Psoas muscle (tissue), 8 donors: ENCODE results near the gene ATP13A1. TPM values are rescaled to one million over a fixed set of nuclear protein-coding genes. Genes with fewer than 3 reads are reported as not detected.

ENCODE experiments used
- ATAC-seq, 4 donors: fragments of 200-7000 bp; cut with Tn5 transposase; one replicate each; pipeline ENCODE4 v1.9.1; 2020; ENCODE audit warnings: moderate library complexity in 3 of 4, mild to moderate bottlenecking in 2 of 4
- DNase-seq, 2 donors: peaks; one replicate each; pipeline ENCODE4 v3.0.0-alpha.2; 2020
- H3K27ac ChIP-seq: fragments of 200-600 bp; one replicate; pipeline ENCODE4 v1.8.0; 2022
- H3K27me3 ChIP-seq, 3 donors: fragments of 200-600 bp in 1 of 3; one replicate each; pipeline versions ENCODE4 v1.6.1 to v1.8.0; 2013 to 2022; ENCODE audit warnings: low read length in 2 of 3, mild to moderate bottlenecking in 2 of 3, moderate library complexity in 1 of 3; ENCODE audit not compliant: insufficient read depth in 3 of 3
- H3K36me3 ChIP-seq, 2 donors: fragments of 200-600 bp in 1 of 2; one replicate each; pipeline versions ENCODE4 v1.6.1 to v1.8.0; 2013 to 2022; ENCODE audit warnings: low read depth in 1 of 2, mild to moderate bottlenecking in 1 of 2, moderate library complexity in 1 of 2; ENCODE audit not compliant: insufficient read depth in 1 of 2
- H3K4me1 ChIP-seq: fragments of 200-600 bp; one replicate; pipeline ENCODE4 v1.8.0; 2022
- H3K4me3 ChIP-seq: fragments of 200-600 bp; one replicate; pipeline ENCODE4 v1.8.0; 2022; ENCODE audit warnings: mild to moderate bottlenecking
- H3K9me3 ChIP-seq: fragments of 200-600 bp; one replicate; pipeline ENCODE4 v1.8.0; 2022
- CTCF ChIP-seq: fragments of 200-600 bp; IDR thresholded peaks from one replicate; pipeline ENCODE4 v1.8.0; 2022; ENCODE audit warnings: antibody characterized with exemption
- WGBS, 3 donors: extraction: QIAGEN DNeasy Blood & Tissue Kit; methylation state at CpG; one replicate each; pipeline versions ENCODE4 v1.1.6 to v1.1.7; 2013; 5-methylcytosine and 5-hydroxymethylcytosine counted together
- intact Hi-C, 2 donors: fragments of 100-400 bp; cut with DNase I; formaldehyde crosslinking; loops; one replicate each; pipeline versions ENCODE4 v1.11.0 to v1.14.2; 2022
- polyA plus RNA-seq, 3 donors: library from polyadenylated mRNA; stranded (reverse); fragments of 200-250 nt; gene quantifications; one replicate each; pipeline ENCODE4 v1.2.3, GENCODE V29; 2013
- total RNA-seq, 4 donors: library from RNA; stranded (reverse); fragmentation: NEBNext Ultra II Directional in 2 of 4; extraction: Animal tissue kit (Norgen Biotek cat#: 25700) in 2 of 4; gene quantifications; one replicate each; pipeline versions ENCODE4 v1.2.1 to v1.2.4, GENCODE V29; 2021 to 2023
- donor health status: healthy with polysubstance abuse.
- donor health status: DM: no; HTN: no; CAD: no; lungs with moderate emphysema.
- donor health status: Bipolar disorder and iron deficiency.
- donor health status: healthy.
- donor health status: DM: yes; HTN: yes; CAD: no.
- donor health status: DM: no; HTN: no; CAD: no.
- donor health status: DM: no; HTN: no; CAD: no.
- donor health status: DM: yes; HTN: yes; CAD: no.

The ATP13A1 gene
- total and polyA plus RNA-seq, 7 donors = 15.4 to 27.5 (median 20.6) TPM

DNA sequence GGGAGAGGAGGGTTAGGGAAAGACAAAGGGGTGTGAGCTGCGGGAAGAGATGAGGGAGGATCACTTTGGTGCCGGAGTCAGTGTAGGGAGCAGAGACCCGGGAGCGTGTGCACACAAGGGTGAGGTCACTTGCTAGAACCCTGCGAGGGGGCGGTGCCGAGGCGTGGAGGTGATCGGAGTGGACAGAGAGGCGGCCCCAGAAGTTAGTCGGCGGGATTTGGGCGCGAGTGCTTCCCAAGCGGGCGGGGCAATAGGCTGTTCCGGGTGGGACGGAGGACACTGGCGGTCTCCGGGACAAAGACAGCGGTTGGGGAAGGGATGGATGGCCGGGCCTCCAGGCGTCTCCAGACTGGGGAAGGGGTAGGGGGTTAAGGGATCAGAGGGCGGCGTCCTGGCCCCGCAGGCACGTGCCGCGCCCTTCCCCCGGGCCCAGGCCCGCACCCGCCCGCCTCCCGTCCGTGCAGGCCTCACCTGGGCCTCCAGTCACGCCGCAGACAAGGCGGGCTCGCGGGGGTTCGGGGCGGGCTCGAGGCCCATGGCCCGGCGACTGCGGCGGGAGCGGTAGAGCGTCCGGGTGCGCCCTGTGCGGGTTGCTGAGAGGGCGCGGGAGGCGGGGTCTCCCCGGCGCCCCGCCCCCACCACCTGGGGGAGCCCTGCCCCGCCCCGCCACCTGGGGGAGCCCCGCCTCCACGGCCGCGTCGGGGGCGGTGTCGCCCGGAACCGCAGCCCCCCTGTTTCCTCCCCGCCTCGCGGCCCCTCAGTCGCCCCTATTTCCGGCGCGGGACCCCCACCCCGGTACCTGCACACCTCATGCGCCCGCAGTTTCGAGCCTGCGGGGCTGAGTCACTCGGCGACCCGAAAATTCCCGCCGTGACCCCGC, 35.6 kb downstream of the ATP13A1 start, which contains the start of gene LPAR2:
TSS of gene LPAR2 (minus strand) at position 600 of the 880 bp plus-strand sequence. CDS start 945 bp downstream, outside the sequence.
- no peaks in the 10 kb centered on the region for H3K36me3 ChIP-seq
- H3K4me3 ChIP-seq = peak within 1 kb of the TSS; percentile 59
- TF ChIP-seq CTCF = no peak
- peak in 1 of 2 donors; percentile 56 for DNase-seq
- no peak within 1 kb of the TSS for H3K27ac ChIP-seq
- H3K9me3 ChIP-seq = no peaks in the 10 kb centered on the region
- 2 to 4% (median 3%) methylated on average over 42 to 87 of the region's 87 CpGs for WGBS, 3 donors
- H3K4me1 ChIP-seq = no peaks in the 10 kb centered on the region
- intact Hi-C loops = no loop called here
- peaks cover 0 to 27% (median 0%) of the 10 kb centered on the region in 3 donors for H3K27me3 ChIP-seq
- ATAC-seq = peak in 2 of 4 donors; percentile 23 to 27

GRCh38 chr19:19626516-19627472, 36.7 kb downstream of the ATP13A1 start:
- no peak overlapping the region for H3K27ac ChIP-seq
- no peaks in the 10 kb centered on the region for H3K9me3 ChIP-seq
- ATAC-seq = no peak
- peak in 1 of 2 donors; percentile 45 for DNase-seq
- TF ChIP-seq CTCF = no peak
- H3K4me1 ChIP-seq = no peaks in the 10 kb centered on the region
- H3K27me3 ChIP-seq = peaks cover 0 to 27% (median 0%) of the 10 kb centered on the region in 3 donors
- intact Hi-C loops = no loop called here
- no peaks in the 10 kb centered on the region for H3K36me3 ChIP-seq
- 92 to 94% (median 92%) methylated on average over 48 of the region's 48 CpGs for WGBS, 3 donors
- H3K4me3 ChIP-seq = no peak overlapping the region

GRCh38 chr19:19624032-19624570, 39.4 kb downstream of the ATP13A1 start:
- Histone ChIP-seq H3K4me1 (no peaks in the 10 kb centered on the region), H3K27me3 (peaks cover 0 to 27% (median 0%) of the 10 kb centered on the region in 3 donors), H3K27ac (no peak overlapping the region), H3K9me3 (no peaks in the 10 kb centered on the region), H3K36me3 (no peaks in the 10 kb centered on the region), H3K4me3 (no peak overlapping the region)
- 93 to 97% (median 95%) methylated on average over 19 of the region's 19 CpGs for WGBS, 3 donors
- intact Hi-C loops = no loop called here
- ATAC-seq (no peak), DNase-seq (no peak)
- TF ChIP-seq CTCF = no peak

- Histone ChIP-seq H3K4me3 (no peak overlapping the region), H3K27ac (no peak overlapping the region), H3K36me3 (no peaks in the 10 kb centered on the region), H3K9me3 (no peaks in the 10 kb centered on the region), H3K4me1 (no peaks in the 10 kb centered on the region), H3K27me3 (peaks cover 0 to 26% (median 0%) of the 10 kb centered on the region in 3 donors)
- intact Hi-C loops = no loop called here
- ATAC-seq = no peak
- WGBS, 3 donors = 66 to 79% (median 75%) methylated on average over 5 of the region's 5 CpGs
- DNase-seq = no peak
- no peak for TF ChIP-seq CTCF
Observed at GRCh38 chr19:19623383-19623782, 40.1 kb downstream of the ATP13A1 start.
